Choroid plexus epithelial cell (primary cell): ENCODE results near the gene SULT1A1.

Experiments
- DNase-seq: peaks from one replicate; pipeline ENCODE4 v3.0.0-alpha.2; 2010; ENCODE audit warnings: low read depth
- H3K4me3 ChIP-seq: 2 replicates; pipeline ENCODE4 v1.5.1; 2011; ENCODE audit warnings: low read depth, mild to moderate bottlenecking, control low read depth, low read length, moderate library complexity
- TF ChIP-seq, protein P1 (sequence below): conservative IDR thresholded peaks from 2 replicates; pipeline ENCODE4 v1.5.1; 2011; ENCODE audit warnings: low read depth, mild to moderate bottlenecking, control low read depth, inconsistent platforms, low read length, moderate library complexity

Gene SULT1A1

DNA sequence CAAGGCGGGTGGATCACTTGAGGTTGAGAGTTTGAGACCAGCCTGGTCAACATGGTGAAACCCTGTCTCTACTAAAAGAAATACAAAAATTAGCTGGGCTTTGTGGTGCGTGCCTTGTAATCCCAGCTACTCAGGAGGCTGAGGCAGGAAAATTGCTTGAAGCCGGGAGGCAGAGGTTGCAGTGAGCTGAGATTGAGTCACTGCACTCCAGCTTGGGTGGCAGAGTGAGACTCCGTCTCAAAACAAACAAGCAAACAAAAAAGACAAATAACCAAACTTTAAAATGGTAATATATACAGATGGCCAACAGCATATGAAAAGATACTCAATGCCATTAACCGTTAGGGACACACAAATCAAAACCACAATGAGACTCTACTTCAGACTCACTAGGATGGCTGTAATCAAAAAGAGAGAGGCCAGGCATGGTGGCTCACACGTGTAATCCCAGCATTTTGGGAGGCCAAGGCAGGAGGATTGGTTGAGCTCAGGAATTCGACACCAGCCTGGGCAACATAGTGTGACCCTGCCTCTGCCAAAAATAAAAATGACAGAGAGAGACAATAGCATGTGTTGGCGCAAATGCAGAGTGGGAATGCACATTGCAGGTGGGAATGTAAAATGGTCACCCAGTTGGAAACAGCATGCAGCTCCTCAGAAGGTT is 34.3 kb downstream of the SULT1A1 start:
- TF ChIP-seq, protein P1, sequence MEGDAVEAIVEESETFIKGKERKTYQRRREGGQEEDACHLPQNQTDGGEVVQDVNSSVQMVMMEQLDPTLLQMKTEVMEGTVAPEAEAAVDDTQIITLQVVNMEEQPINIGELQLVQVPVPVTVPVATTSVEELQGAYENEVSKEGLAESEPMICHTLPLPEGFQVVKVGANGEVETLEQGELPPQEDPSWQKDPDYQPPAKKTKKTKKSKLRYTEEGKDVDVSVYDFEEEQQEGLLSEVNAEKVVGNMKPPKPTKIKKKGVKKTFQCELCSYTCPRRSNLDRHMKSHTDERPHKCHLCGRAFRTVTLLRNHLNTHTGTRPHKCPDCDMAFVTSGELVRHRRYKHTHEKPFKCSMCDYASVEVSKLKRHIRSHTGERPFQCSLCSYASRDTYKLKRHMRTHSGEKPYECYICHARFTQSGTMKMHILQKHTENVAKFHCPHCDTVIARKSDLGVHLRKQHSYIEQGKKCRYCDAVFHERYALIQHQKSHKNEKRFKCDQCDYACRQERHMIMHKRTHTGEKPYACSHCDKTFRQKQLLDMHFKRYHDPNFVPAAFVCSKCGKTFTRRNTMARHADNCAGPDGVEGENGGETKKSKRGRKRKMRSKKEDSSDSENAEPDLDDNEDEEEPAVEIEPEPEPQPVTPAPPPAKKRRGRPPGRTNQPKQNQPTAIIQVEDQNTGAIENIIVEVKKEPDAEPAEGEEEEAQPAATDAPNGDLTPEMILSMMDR: no peak
- H3K4me3 ChIP-seq: no peak overlapping the region
- DNase-seq: no peak

DNA sequence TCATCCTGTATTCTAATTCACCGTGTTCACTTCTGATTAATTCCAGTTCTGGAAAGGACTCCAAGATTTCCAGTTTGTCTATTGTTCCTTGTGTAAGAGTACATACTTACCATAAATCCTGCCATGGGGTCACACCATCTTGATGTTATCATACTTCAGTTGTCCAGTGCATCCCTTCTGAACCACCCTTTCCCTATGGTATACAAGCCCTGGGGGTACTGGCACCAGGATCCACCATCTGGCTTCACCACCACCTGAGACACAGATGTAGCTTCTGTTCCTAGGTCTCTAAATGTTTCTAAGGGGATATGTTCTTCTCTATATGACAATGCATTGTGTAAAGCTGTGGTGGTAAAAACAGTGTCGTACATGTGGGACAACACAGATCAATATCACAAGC is 34.9 kb downstream of the SULT1A1 start:
- DNase-seq: no peak
- H3K4me3 ChIP-seq: no peak overlapping the region
- TF ChIP-seq, protein P1: no peak

DNA sequence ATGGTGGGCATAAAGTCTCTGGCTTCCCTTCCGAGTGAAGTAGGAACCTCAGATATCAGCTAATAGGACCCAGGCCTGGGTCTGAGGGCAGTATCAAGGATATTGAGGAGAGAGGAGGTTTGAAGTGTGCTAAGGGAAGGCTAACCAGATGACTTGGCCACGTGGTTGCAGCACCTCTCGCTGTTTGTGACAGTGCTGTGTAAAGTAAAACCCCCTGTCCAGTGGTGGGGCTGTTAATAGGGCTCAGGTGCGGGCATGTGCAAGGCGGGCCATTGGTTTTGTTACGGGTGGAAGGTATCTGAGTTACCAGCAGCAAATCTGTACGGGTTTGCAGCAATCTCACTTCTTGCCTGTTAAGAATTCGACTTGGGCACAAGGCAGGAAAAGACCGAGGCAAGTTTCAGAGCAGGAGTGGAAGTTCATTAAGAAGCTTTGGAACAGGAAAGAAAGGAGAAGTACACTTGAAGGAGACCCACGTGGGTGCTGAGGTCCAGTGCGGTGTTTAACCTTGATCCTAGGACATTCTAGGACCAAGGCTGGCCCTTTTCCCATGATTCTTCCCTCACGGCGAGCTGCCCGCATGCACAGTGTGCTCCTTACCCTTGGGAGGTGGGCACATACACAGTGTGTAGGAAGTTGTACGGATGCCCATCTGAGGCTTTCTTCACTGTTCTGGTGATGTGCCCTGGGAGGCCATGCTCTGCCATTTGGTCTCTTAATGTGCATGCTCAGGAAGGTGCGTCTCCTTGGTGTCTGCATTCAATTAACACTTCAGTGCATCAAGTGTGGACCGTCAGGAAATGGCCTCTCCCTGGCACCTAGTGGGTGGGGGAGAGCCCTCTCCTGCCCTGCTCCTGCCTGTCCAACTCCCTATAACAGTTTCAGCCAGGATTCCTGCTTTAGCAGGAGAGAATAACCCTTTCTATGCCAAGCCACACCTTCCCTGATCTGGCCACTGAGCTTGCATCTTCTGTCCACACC is 35.8 kb downstream of the SULT1A1 start:
- no peak overlapping the region for H3K4me3 ChIP-seq
- no peak for DNase-seq
- TF ChIP-seq, protein P1: no peak

DNA sequence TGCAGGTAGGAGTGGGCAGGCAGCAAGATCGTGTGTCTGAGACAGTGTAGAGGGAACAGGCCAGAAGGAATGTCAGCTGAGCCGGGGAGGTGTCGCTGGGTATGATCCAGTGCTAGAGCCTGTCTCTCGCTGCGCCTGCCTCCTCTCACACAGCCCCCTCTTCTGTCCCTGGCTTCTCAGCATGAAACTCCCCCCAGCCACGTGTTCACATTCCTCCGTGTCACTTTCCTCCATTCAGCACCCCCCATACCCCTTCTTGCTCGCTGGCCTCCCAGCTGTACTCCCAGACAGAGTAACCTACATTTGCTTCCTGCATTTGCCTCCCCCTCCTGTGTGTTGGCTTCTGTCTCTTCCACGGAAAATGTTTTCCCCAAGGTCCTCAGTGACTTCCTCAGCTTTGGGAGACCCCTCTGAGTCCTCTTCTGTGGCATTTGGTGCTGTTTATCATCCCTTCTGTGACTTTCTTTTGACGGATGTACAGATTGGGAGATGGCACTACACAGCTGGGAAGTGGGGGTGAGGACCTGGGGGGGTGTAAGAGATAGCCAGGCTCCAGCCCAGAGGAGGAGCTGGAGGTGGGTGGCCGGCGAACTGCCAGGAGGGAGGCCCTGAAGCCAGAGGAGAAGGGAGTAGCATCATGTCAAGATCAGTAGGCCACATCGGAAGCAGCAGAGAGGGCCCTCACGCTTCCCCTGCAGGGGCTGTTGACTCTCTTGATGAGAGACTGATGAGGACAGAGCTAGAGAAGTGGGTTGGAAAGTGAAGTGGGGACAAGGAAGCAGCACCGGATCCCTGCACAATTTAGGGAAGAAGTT is 36.9 kb downstream of the SULT1A1 start:
- DNase-seq: peak; percentile 43

DNA sequence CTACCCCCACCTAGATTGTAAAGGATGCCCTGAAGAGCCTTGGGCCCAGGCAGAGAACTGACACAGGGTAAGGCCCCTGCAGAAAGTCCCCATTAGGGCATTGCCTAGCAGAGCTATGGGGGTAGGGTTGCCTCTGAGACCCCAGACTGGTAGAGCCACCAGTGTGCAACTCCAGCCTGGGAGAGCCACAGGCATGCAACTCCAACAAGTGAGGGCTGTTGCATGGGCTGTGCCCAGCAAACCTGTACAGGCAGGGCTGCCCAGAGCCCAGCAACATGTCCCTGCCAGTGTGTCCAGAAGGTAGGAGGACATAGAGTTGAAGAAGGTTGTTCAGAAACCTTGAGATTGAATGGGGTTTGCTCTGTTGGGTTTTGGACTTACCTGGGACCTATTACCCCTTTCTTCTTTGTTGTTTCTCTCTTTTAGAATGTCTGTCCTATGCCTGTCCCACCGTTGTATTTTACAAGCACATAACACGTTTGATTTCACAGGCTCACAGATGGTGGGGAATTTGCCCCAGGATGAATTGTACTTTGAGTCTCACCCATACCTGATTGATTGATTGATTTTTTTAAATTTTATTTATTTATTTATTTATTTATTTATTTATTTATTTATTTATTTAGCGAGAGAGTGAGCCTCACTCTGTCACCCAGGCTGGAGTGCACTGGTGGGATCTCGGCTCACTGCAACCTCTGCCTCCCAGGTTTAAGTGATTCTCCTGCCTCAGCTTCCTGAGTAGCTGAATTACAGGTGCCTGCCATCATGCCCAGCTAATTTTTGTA is 39.7 kb downstream of the SULT1A1 start:
- DNase-seq: no peak
- no peak overlapping the region for H3K4me3 ChIP-seq
- TF ChIP-seq, protein P1: no peak

More for the DNA sequence above, 36.9 kb downstream of the SULT1A1 start:
- TF ChIP-seq, protein P1: no peak
- no peak overlapping the region for H3K4me3 ChIP-seq

DNA sequence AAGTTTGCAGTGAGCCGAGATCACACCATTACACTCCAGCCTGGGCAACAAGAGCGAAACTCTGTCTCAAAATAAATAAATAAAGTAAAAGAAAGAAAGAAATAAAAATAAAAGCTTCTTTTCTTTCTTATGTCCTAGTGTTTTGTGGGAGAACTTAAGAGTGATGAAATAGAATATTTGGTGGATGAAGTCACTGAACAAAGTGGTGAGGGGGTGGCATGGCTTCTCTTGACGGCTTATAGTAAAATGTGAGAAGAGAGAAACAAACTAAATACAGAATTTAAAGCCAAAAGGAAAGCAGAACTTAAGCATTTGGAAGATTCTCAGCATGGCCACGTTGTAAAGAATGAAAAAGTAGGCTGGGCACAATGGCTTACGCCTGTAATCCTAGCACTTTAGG is 40.8 kb downstream of the SULT1A1 start:
- DNase-seq: peak; percentile 77
- TF ChIP-seq, protein P1: no peak
- no peak overlapping the region for H3K4me3 ChIP-seq
